Esophagus muscularis mucosa (tissue), 4 donors: Measurements from ENCODE around the gene NXT1. TPM values are rescaled to one million over a fixed set of nuclear protein-coding genes. Genes with fewer than 3 reads are reported as not detected.

Experiments used
- DNase-seq: peaks from one replicate; pipeline ENCODE4 v3.0.0-alpha.2; 2017; ENCODE audit errors: extremely low spot score
- H3K27ac ChIP-seq, 4 donors: fragments of 200-600 bp; sonication (generic); replicated peaks in 1 of 4; 1 replicate in 3 of 4; 2 replicates in 1 of 4; pipeline ENCODE4 v1.5.1; 2016 to 2019; ENCODE audit warnings: mild to moderate bottlenecking in 1 of 4
- H3K27me3 ChIP-seq, 4 donors: fragments of 200-600 bp; sonication (generic); one replicate each; pipeline versions ENCODE4 v1.5.1 to v1.6.0; 2016 to 2019
- H3K36me3 ChIP-seq, 4 donors: fragments of 200-600 bp; sonication (generic); one replicate each; pipeline ENCODE4 v1.5.1; 2016 to 2019
- H3K4me1 ChIP-seq, 4 donors: fragments of 200-600 bp; sonication (generic); one replicate each; pipeline ENCODE4 v1.5.1; 2016 to 2019
- H3K4me3 ChIP-seq, 4 donors: fragments of 200-600 bp; sonication (generic); 1 replicate in 2 of 4; 2 replicates in 2 of 4; pipeline ENCODE4 v1.5.1; 2016 to 2019; ENCODE audit warnings: mild to moderate bottlenecking in 4 of 4, moderate library complexity in 1 of 4
- H3K9me3 ChIP-seq, 4 donors: fragments of 200-600 bp; sonication (generic); 1 replicate in 3 of 4; 2 replicates in 1 of 4; pipeline ENCODE4 v1.5.1; 2016 to 2019
- EP300 ChIP-seq: sonication (generic); formaldehyde crosslinking; IDR thresholded peaks from one replicate; pipeline ENCODE4 v1.6.1; 2017; ENCODE audit warnings: antibody characterized with exemption
- POLR2A ChIP-seq: fragments of 450-650 bp; IDR thresholded peaks from one replicate; pipeline ENCODE4 v1.6.1; 2017; ENCODE audit warnings: antibody characterized with exemption, moderate library complexity, mild to moderate bottlenecking, low read depth
- POLR2AphosphoS5 ChIP-seq, 2 donors: sonication (generic); formaldehyde crosslinking; IDR thresholded peaks; one replicate each; pipeline ENCODE4 v1.6.1; 2017; ENCODE audit warnings: antibody characterized with exemption in 2 of 2
- WGBS: methylation state at CpG from one replicate; pipeline ENCODE4 v1.1.5; 2018; 5-methylcytosine and 5-hydroxymethylcytosine counted together
- intact Hi-C: fragments of 100-400 bp; cut with DNase I; formaldehyde crosslinking; loops from one replicate; pipeline ENCODE4 v1.15.1; 2023
- total RNA-seq, 4 donors: library from RNA; depleted of rRNA; stranded (reverse); fragments of >200 nt; gene quantifications; one replicate each; pipeline versions ENCODE4 v1.1.0 to v1.2.1, GENCODE V29; 2016
- TF ChIP-seq, protein P1 (sequence below), 3 experiments: fragments of 200-600 bp in 2 of 3; fragments of 450-650 bp in 1 of 3; sonication (generic) in 2 of 3; IDR thresholded peaks; one replicate each; pipeline ENCODE4 v1.5.1; 2017 to 2019; ENCODE audit warnings: antibody characterized with exemption in 3 of 3, mild to moderate bottlenecking in 2 of 3, moderate library complexity in 1 of 3

NXT1 gene
- total RNA-seq, 4 donors from 2014 or later = 19.5 to 59.0 (median 27.4) TPM

DNA sequence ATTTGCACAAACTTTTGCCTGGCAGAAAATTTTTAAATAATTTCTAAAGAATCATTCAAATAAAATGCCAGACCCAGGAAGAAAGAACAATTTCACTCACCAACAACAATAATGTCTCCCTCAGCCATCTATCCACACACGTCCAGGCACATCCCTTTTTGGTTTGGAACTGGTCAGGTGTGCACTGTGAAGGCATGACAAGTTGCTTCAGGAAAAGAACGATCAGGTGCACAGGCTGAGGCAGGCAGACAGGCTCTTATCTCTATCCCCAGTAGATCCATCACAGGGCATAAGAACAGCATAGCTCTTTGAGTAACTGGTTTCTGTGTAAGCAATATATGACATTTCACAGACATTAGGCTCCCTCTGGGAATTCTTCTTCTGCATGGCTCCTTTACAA lies 18.1 kb upstream of the NXT1 start:
- Histone ChIP-seq H3K27me3 (no peaks in the 10 kb centered on the region), H3K4me3 (no peak overlapping the region), H3K4me1 (peaks cover 0 to 4% (median 0%) of the 10 kb centered on the region in 4 donors), H3K27ac (no peak overlapping the region), H3K36me3 (no peaks in the 10 kb centered on the region), H3K9me3 (no peaks in the 10 kb centered on the region)
- intact Hi-C loops = no loop called here
- no peak for DNase-seq
- 68% methylated on average over 2 of the region's 2 CpGs for WGBS
- TF ChIP-seq POLR2AphosphoS5 (IDR thresholded peaks at IDR 0.05) (no peak), EP300 (no peak)

DNA sequence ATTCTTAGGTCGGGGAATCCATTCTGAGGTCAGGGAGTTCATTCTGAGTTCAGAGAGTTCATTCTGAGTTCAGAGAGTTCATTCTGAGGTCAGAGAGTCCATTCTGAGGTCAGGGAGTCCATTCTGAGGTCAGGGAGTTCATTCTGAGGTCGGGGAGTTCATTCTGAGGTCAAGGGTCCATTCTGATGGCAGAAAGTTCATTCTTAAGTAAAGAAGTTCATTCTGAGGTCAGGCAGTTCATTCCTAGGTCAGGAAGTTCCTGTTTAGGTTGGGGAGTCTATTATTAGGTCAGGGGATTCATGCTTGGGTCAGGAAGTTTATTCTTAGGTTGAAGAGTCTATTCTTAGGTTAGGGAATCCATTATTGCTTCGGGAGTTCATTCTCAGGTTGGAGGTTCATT lies 16.5 kb upstream of the NXT1 start:
- TF ChIP-seq POLR2AphosphoS5 (IDR thresholded peaks at IDR 0.05) (no peak), EP300 (no peak), POLR2A (no peak)
- TF ChIP-seq, protein P1, sequence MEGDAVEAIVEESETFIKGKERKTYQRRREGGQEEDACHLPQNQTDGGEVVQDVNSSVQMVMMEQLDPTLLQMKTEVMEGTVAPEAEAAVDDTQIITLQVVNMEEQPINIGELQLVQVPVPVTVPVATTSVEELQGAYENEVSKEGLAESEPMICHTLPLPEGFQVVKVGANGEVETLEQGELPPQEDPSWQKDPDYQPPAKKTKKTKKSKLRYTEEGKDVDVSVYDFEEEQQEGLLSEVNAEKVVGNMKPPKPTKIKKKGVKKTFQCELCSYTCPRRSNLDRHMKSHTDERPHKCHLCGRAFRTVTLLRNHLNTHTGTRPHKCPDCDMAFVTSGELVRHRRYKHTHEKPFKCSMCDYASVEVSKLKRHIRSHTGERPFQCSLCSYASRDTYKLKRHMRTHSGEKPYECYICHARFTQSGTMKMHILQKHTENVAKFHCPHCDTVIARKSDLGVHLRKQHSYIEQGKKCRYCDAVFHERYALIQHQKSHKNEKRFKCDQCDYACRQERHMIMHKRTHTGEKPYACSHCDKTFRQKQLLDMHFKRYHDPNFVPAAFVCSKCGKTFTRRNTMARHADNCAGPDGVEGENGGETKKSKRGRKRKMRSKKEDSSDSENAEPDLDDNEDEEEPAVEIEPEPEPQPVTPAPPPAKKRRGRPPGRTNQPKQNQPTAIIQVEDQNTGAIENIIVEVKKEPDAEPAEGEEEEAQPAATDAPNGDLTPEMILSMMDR (IDR thresholded peaks at IDR 0.05) = no peak
- Histone ChIP-seq H3K36me3 (no peaks in the 10 kb centered on the region), H3K9me3 (no peaks in the 10 kb centered on the region), H3K27ac (no peak overlapping the region), H3K27me3 (no peaks in the 10 kb centered on the region), H3K4me3 (no peak overlapping the region), H3K4me1 (peaks cover 0 to 4% (median 0%) of the 10 kb centered on the region in 4 donors)
- WGBS = 65% methylated on average over 3 of the region's 3 CpGs
- intact Hi-C loops = no loop called here
- no peak for DNase-seq

DNA sequence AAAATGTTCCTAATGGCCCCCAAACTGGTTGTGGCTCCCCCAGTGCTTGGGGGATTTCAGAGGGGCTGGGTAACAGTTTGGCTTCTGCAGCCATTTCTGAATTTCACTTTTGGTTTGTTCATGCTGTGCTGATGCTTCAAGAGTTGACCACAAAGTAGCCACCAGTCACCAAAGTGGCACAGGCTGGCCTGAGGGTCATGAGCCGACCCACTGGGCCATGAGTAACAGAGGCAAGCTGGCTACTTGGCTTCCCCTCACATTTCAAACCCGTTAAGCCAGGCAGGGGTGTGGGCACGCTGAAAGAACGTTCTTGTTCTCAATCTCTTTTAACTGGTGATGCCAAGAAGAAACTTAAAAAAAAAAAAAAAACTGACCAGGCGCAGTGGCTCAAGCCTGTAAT lies 15.1 kb upstream of the NXT1 start:
- DNase-seq = no peak
- Histone ChIP-seq H3K4me1 (peaks cover 0 to 5% (median 4%) of the 10 kb centered on the region in 4 donors), H3K27ac (no peak overlapping the region), H3K9me3 (no peaks in the 10 kb centered on the region), H3K27me3 (no peaks in the 10 kb centered on the region), H3K36me3 (no peaks in the 10 kb centered on the region), H3K4me3 (no peak overlapping the region)
- TF ChIP-seq POLR2AphosphoS5 (IDR thresholded peaks at IDR 0.05) (no peak), POLR2A (no peak), EP300 (no peak)
- TF ChIP-seq, protein P1 (IDR thresholded peaks at IDR 0.05) = no peak
- WGBS = 100% methylated on average over 5 of the region's 5 CpGs
- intact Hi-C loops = loop anchor here (5.0 kb wide), 1 partner anchor 643 kb away; no protein-coding TSS in a partner anchor

DNA sequence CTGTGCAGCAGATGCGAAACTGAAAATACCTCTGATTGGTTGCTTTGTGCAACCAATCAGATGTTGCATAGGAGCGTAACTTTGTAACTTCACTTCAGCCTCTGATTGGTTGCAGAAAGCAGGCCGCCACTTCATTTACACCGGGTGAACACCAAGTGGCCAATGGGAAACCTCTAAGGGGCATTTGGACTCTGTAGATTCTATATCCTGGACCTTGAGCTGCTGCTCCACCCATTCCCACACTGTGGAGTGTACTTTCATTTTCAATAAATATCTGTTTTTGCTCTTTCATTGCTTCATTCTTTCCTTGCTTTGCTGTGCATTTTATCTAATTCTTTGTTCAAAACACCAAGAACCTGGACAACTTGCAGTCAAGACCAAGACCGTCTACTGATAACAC lies 14.1 kb upstream of the NXT1 start:
- DNase-seq = no peak
- no peak overlapping the region for H3K4me3 ChIP-seq
- peaks cover 0 to 8% (median 6%) of the 10 kb centered on the region in 4 donors for H3K4me1 ChIP-seq
- TF ChIP-seq, protein P1 (IDR thresholded peaks at IDR 0.05) = no peak
- no peak for TF ChIP-seq POLR2AphosphoS5 (IDR thresholded peaks at IDR 0.05)
- no peaks in the 10 kb centered on the region for H3K36me3 ChIP-seq
- no peaks in the 10 kb centered on the region for H3K27me3 ChIP-seq
- no peaks in the 10 kb centered on the region for H3K9me3 ChIP-seq
- no peak overlapping the region for H3K27ac ChIP-seq
- 94% methylated on average over 5 of the region's 5 CpGs for WGBS
- intact Hi-C loops = loop anchor here (5.0 kb wide), 1 partner anchor 644 kb away; no protein-coding TSS in a partner anchor

DNA sequence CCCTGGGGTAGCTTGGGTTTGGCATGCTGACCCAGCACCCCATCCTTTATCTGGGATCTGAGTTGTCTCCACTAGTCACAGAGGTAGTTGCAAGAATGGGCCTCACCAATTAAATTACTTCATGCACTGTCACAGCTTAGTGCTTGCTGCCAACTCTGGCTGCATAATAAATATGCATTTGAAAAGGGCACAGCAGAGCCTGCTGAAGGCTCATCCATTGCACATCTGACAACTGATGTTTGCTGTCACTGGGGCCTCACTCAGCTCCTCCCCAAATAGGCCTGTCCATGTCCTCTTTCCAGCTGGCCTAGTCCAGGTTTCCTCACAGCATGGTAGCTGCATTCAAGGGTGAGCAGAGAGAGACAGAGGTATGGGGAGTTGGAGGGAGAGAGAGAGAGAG lies 13.3 kb upstream of the NXT1 start:
- Histone ChIP-seq H3K27me3 (no peaks in the 10 kb centered on the region), H3K9me3 (no peaks in the 10 kb centered on the region), H3K27ac (no peak overlapping the region), H3K4me3 (no peak overlapping the region), H3K4me1 (peaks cover 0 to 8% (median 6%) of the 10 kb centered on the region in 4 donors), H3K36me3 (no peaks in the 10 kb centered on the region)
- DNase-seq = no peak
- intact Hi-C loops = loop anchor here (5.0 kb wide), 1 partner anchor 645 kb away; no protein-coding TSS in a partner anchor
- TF ChIP-seq POLR2AphosphoS5 (IDR thresholded peaks at IDR 0.05) (no peak), POLR2A (no peak), EP300 (no peak)
- TF ChIP-seq, protein P1 (IDR thresholded peaks at IDR 0.05) = no peak
